ENCODE measurements around the gene RPL23. TPM values are rescaled to one million over a fixed set of nuclear protein-coding genes. Genes with fewer than 3 reads are reported as not detected.

The RPL23 gene
- total RNA-seq, 6 donors from 2014 or later, result 542 to 1,288 (median 1,062) TPM

DNA sequence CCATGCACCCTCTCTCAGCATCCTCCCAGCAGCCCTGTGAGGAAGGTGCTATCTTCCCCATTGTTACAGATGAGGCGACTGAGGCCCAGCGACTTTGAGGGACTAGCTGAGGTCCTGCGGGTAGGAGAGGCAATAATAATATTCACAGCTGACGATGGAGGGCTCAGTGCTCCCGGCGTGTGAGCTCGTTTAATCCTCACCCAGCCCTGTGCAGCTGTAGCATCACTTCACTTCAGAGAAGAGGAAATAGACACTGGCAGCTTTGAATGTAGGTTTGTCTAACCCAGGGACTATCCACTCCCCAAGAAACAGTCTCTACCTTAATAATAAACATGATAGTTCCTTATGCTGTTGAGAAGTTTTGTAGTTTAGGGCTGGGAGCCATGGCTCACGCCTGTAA is 37.9 kb upstream of the RPL23 start:
- no peak for DNase-seq
- H3K9me3 ChIP-seq, result no peaks in the 10 kb centered on the region
- 77 to 84% methylated on average over 8 of the region's 8 CpGs for WGBS, 2 donors
- H3K27me3 ChIP-seq, result no peaks in the 10 kb centered on the region
- peak overlapping the region in 3 of 4 donors; percentile 39 to 79 (median 46) for H3K27ac ChIP-seq
- peaks cover 47 to 64% (median 49%) of the 10 kb centered on the region in 4 donors for H3K4me1 ChIP-seq
- TF ChIP-seq, protein P1, sequence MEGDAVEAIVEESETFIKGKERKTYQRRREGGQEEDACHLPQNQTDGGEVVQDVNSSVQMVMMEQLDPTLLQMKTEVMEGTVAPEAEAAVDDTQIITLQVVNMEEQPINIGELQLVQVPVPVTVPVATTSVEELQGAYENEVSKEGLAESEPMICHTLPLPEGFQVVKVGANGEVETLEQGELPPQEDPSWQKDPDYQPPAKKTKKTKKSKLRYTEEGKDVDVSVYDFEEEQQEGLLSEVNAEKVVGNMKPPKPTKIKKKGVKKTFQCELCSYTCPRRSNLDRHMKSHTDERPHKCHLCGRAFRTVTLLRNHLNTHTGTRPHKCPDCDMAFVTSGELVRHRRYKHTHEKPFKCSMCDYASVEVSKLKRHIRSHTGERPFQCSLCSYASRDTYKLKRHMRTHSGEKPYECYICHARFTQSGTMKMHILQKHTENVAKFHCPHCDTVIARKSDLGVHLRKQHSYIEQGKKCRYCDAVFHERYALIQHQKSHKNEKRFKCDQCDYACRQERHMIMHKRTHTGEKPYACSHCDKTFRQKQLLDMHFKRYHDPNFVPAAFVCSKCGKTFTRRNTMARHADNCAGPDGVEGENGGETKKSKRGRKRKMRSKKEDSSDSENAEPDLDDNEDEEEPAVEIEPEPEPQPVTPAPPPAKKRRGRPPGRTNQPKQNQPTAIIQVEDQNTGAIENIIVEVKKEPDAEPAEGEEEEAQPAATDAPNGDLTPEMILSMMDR (IDR thresholded peaks at IDR 0.05), result no peak
- no peak for TF ChIP-seq POLR2A (IDR thresholded peaks at IDR 0.05)
- TF ChIP-seq POLR2AphosphoS5 (IDR thresholded peaks at IDR 0.05), result no peak
- TF ChIP-seq EP300 (IDR thresholded peaks at IDR 0.05), result no peak
- peaks cover 12 to 81% (median 54%) of the 10 kb centered on the region in 4 donors for H3K36me3 ChIP-seq
- no peak overlapping the region for H3K4me3 ChIP-seq
- ATAC-seq (ENCODE audit: low FRiP score in 2 of 2), result no peak

DNA sequence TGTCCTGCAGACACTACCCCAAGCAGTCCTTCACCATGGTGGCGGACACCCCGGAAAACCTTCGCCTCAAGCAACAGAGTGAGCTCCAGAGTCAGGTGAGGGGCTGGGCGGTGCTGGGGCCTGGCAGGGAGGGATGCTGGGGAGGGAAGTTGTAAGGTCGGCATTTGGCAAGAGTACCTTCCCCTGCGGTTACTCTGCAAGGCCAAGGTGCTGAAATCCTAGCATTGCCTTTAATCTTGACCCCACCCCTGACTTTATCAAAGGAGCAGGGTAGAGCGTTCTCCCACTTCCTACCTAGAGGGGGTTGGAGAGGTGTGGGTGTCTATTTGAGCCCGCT is 36.9 kb upstream of the RPL23 start:
- no peak for DNase-seq
- H3K4me3 ChIP-seq, result no peak overlapping the region
- H3K4me1 ChIP-seq, result peaks cover 49 to 67% (median 51%) of the 10 kb centered on the region in 4 donors
- TF ChIP-seq EP300 (IDR thresholded peaks at IDR 0.05) (no peak), POLR2A (IDR thresholded peaks at IDR 0.05) (no peak), POLR2AphosphoS5 (IDR thresholded peaks at IDR 0.05) (no peak)
- TF ChIP-seq, protein P1 (IDR thresholded peaks at IDR 0.05), result no peak
- 69 to 72% methylated on average over 2 to 8 of the region's 8 CpGs for WGBS, 2 donors
- peak overlapping the region; percentile 39 to 79 (median 43) for H3K27ac ChIP-seq
- no peaks in the 10 kb centered on the region for H3K9me3 ChIP-seq
- ATAC-seq (ENCODE audit: low FRiP score in 2 of 2), result no peak
- H3K36me3 ChIP-seq, result peaks cover 12 to 80% (median 53%) of the 10 kb centered on the region in 4 donors
- H3K27me3 ChIP-seq, result no peaks in the 10 kb centered on the region

DNA sequence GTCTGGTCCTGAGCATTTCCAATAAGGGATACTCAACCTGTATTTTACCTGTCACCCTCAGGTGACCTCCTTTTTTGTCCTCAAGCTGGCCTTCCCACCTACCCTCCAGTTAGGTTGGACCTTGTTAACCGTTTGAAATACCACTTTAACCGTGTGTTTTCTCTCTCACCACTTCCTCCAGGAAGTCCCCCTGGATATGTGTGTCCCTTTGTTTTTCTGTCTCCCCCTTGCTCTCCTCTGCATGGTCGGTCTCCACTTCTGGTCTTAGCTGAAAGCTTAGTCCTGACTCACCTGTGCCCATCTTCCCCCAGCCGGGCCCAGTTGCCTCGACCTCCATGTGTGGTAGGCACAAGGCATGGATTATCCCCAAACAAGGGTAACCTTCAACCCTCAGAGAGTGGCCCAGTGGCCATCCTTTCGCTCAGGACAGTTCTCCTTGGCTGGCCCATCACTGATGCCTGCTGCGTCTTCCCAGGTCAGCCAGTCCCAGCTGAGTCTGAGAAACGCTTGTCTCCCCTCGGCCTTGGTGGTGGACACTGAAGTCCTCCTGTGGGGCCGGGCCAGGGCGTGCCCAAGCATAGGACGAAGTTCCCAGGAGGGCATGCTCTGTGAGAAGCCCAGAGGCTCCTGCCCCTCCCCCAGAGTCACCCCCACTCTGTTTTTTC is 36.4 kb upstream of the RPL23 start:
- Histone ChIP-seq H3K4me3 (no peak overlapping the region), H3K27ac (peak overlapping the region; percentile 37 to 79 (median 43)), H3K27me3 (no peaks in the 10 kb centered on the region), H3K36me3 (peaks cover 12 to 81% (median 53%) of the 10 kb centered on the region in 4 donors), H3K4me1 (peaks cover 54 to 72% (median 55%) of the 10 kb centered on the region in 4 donors), H3K9me3 (no peaks in the 10 kb centered on the region)
- WGBS, 2 donors, result 77 to 86% methylated on average over 12 of the region's 12 CpGs
- TF ChIP-seq, protein P1 (IDR thresholded peaks at IDR 0.05), result no peak
- DNase-seq (no peak), ATAC-seq (ENCODE audit: low FRiP score in 2 of 2) (no peak)

DNA sequence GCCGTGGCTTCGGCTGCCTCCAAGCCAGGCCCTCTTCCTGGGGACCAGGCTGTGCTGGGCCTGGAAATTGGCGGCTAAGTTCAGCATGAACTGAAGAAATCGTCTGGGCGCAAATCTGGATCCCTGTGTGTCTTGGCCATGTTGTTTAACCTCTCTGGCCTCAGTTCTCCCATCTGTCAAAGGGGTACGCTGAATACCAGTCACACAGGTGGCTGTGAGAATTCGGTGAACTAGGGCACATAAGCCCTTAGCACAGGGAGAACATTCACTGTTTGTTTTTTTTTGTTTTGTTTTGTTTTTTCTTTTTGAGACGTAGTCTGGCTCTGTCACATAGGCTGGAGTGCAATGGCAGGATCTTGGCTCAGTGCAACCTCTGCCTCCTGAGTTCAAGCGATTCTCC is 35.3 kb upstream of the RPL23 start:
- H3K9me3 ChIP-seq, result no peaks in the 10 kb centered on the region
- DNase-seq (no peak), ATAC-seq (ENCODE audit: low FRiP score in 2 of 2) (no peak)
- no peak overlapping the region for H3K4me3 ChIP-seq
- TF ChIP-seq, protein P1 (IDR thresholded peaks at IDR 0.05), result no peak
- no peak for TF ChIP-seq POLR2A (IDR thresholded peaks at IDR 0.05)
- TF ChIP-seq EP300 (IDR thresholded peaks at IDR 0.05), result no peak
- TF ChIP-seq POLR2AphosphoS5 (IDR thresholded peaks at IDR 0.05), result no peak
- H3K4me1 ChIP-seq, result peaks cover 57 to 73% (median 60%) of the 10 kb centered on the region in 4 donors
- H3K27ac ChIP-seq, result no peak overlapping the region
- 90 to 91% methylated on average over 9 of the region's 9 CpGs for WGBS, 2 donors
- no peaks in the 10 kb centered on the region for H3K27me3 ChIP-seq
- H3K36me3 ChIP-seq, result peaks cover 12 to 79% (median 53%) of the 10 kb centered on the region in 4 donors

DNA sequence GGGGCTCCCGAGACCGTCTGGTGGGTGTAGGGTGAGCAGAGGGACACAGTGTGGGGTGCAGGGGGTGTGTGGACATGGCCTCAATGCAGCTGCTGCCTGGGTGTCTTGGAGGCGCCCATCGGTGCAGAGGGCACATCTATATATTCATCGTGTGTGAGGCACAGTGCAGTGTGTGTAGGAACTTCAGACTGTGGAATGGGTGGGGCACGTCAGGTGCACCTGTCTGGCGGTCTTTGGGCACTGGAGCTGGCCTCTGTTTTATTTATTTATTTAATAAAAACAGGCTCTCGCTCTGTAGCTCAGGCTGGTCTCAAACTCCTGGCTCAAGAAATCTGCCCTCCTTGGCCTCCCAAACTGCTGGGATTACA is 33.1 kb upstream of the RPL23 start:
- DNase-seq (no peak), ATAC-seq (ENCODE audit: low FRiP score in 2 of 2) (no peak)
- Histone ChIP-seq H3K4me3 (no peak overlapping the region), H3K27me3 (no peaks in the 10 kb centered on the region), H3K36me3 (peaks cover 5 to 72% (median 37%) of the 10 kb centered on the region in 4 donors), H3K27ac (peak overlapping the region in 2 of 4 donors; percentile 30 to 79), H3K9me3 (no peaks in the 10 kb centered on the region), H3K4me1 (peaks cover 63 to 75% (median 64%) of the 10 kb centered on the region in 4 donors)
- WGBS, 2 donors, result 76 to 80% methylated on average over 8 of the region's 8 CpGs
- TF ChIP-seq EP300 (IDR thresholded peaks at IDR 0.05), result no peak
- no peak for TF ChIP-seq POLR2AphosphoS5 (IDR thresholded peaks at IDR 0.05)
- no peak for TF ChIP-seq POLR2A (IDR thresholded peaks at IDR 0.05)
- TF ChIP-seq, protein P1 (IDR thresholded peaks at IDR 0.05), result no peak
